Right lobe of liver (tissue), 6 donors: ENCODE results near the gene ANKRD13B. TPM values are rescaled to one million over a fixed set of nuclear protein-coding genes. Genes with fewer than 3 reads are reported as not detected.
A peak's percentile ranks its signal among the peaks of the same experiment; 100 is the strongest.

Experiments used
- ATAC-seq, 4 donors: fragments of 200-7000 bp; cut with Tn5 transposase; one replicate each; pipeline ENCODE4 v1.9.1; 2020; ENCODE audit warnings: mild to moderate bottlenecking in 4 of 4, moderate library complexity in 4 of 4
- DNase-seq, 3 donors: peaks; one replicate each; pipeline ENCODE4 v3.0.0-alpha.2; 2020
- H3K27ac ChIP-seq, 3 donors: fragments of 200-600 bp; one replicate each; pipeline ENCODE4 v1.8.0; 2022
- H3K27me3 ChIP-seq, 2 donors: fragments of 200-600 bp; one replicate each; pipeline ENCODE4 v1.8.0; 2022
- H3K36me3 ChIP-seq, 4 donors: fragments of 200-600 bp; sonication (generic) in 1 of 4; one replicate each; pipeline versions ENCODE4 v1.5.1 to v1.8.0; 2017 to 2022; ENCODE audit warnings: control low read depth in 1 of 4
- H3K4me1 ChIP-seq, 4 donors: fragments of 200-600 bp; sonication (generic) in 1 of 4; one replicate each; pipeline versions ENCODE4 v1.5.1 to v1.8.0; 2017 to 2022; ENCODE audit warnings: control low read depth in 1 of 4
- H3K4me3 ChIP-seq, 3 donors: fragments of 200-600 bp; one replicate each; pipeline ENCODE4 v1.8.0; 2022
- H3K9me3 ChIP-seq, 4 donors: fragments of 200-600 bp; sonication (generic) in 1 of 4; one replicate each; pipeline versions ENCODE4 v1.5.1 to v1.8.0; 2017 to 2022; ENCODE audit warnings: control low read depth in 1 of 4
- CTCF ChIP-seq, 4 donors: fragments of 200-600 bp in 3 of 4; fragments of 450-650 bp in 1 of 4; IDR thresholded peaks; one replicate each; pipeline versions ENCODE4 v1.5.1 to v1.8.0; 2016 to 2022; ENCODE audit warnings: antibody characterized with exemption in 4 of 4, mild to moderate bottlenecking in 2 of 4
- POLR2A ChIP-seq: fragments of 450-650 bp; IDR thresholded peaks from one replicate; pipeline ENCODE4 v1.6.1; 2017; ENCODE audit warnings: antibody characterized with exemption, mild to moderate bottlenecking
- WGBS: methylation state at CpG from one replicate; pipeline ENCODE4 v1.1.6; 2018; ENCODE audit warnings: low coverage, low lambda C conversion rate; ENCODE audit not compliant: insufficient coverage; ENCODE audit errors: missing lambda C conversion rate; 5-methylcytosine and 5-hydroxymethylcytosine counted together
- intact Hi-C, 2 donors: fragments of 100-400 bp; cut with DNase I; formaldehyde crosslinking; loops; one replicate each; pipeline versions ENCODE4 v1.11.2 to v1.14.1; 2022
- total RNA-seq, 6 experiments: library from RNA; depleted of rRNA in 2 of 6; stranded (reverse); fragments of >200 nt in 2 of 6; fragmentation: NEBNext Ultra II Directional in 3 of 6; extraction: Animal tissue kit (Norgen Biotek cat#: 25700) in 3 of 6; gene quantifications; one replicate each; pipeline versions ENCODE4 v1.1.0 to v1.2.4, GENCODE V29; 2016 to 2023
- donor health status: DM: no; HTN: yes; CAD: no.
- donor health status: DM: no; HTN: no; CAD: no.
- donor health status: DM: no; HTN: no; CAD: no.
- donor health status: DM: no; HTN: yes; CAD: no.
- donor health status: DM: no; HTN: yes; CAD: no.

The ANKRD13B gene
- total RNA-seq, 6 experiments from 2014 or later, result 0.37 to 1.6 (median 0.88) TPM

GRCh38 chr17:29590411-29591145 is 2.4 kb upstream of the ANKRD13B start:
- H3K4me1 ChIP-seq, result peaks cover 0 to 35% (median 16%) of the 10 kb centered on the region in 4 donors
- no peaks in the 10 kb centered on the region for H3K27me3 ChIP-seq
- H3K27ac ChIP-seq, result no peak overlapping the region
- ATAC-seq, result no peak
- TF ChIP-seq POLR2A (no peak), CTCF (IDR thresholded peaks at IDR 0.05) (no peak)
- DNase-seq, result peak in 1 of 3 donors; percentile 46
- WGBS, result 49% methylated on average over 17 of the region's 30 CpGs
- H3K4me3 ChIP-seq, result no peak overlapping the region
- H3K36me3 ChIP-seq, result no peaks in the 10 kb centered on the region
- intact Hi-C loops, result no loop called here
- no peaks in the 10 kb centered on the region for H3K9me3 ChIP-seq

DNA sequence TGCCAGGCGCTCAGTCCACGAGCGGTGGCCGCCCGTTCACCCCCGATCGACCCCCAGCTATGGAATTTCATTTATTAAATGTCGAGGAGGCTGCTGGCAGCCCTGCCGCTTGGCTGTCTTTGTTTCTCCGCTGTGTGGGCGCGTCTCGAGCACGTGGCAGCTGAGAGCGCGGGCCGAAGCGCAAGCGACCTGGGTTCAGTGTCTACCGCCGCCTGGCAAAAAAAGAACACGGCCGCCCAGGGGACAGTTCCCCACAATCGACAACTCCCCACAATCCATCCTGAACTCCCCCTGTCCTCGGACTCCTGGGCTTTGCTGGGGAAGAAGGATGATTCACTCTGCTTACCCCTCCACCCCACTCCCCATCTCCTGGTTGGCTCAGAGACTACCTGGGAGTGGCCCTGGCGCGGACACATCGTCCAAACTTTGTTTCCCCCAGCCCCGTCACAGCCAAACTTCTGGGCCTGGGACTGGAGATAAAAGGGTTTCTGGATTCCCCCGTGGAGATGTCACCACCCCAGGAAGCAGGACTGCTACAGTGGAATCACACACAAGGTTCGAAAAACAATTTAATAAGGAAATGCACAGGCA is 1.7 kb upstream of the ANKRD13B start:
- no peaks in the 10 kb centered on the region for H3K27me3 ChIP-seq
- no peaks in the 10 kb centered on the region for H3K36me3 ChIP-seq
- ATAC-seq (peak in 1 of 4 donors; percentile 2), DNase-seq (peak in 1 of 3 donors; percentile 58)
- WGBS, result 4% methylated on average over 9 of the region's 31 CpGs
- H3K9me3 ChIP-seq, result no peaks in the 10 kb centered on the region
- H3K27ac ChIP-seq, result no peak overlapping the region
- intact Hi-C loops, result no loop called here
- H3K4me1 ChIP-seq, result peaks cover 0 to 35% (median 16%) of the 10 kb centered on the region in 4 donors
- H3K4me3 ChIP-seq, result peak overlapping the region in 2 of 3 donors; percentile 2 to 16
- TF ChIP-seq CTCF (IDR thresholded peaks at IDR 0.05), result no peak
- TF ChIP-seq POLR2A, result no peak

DNA sequence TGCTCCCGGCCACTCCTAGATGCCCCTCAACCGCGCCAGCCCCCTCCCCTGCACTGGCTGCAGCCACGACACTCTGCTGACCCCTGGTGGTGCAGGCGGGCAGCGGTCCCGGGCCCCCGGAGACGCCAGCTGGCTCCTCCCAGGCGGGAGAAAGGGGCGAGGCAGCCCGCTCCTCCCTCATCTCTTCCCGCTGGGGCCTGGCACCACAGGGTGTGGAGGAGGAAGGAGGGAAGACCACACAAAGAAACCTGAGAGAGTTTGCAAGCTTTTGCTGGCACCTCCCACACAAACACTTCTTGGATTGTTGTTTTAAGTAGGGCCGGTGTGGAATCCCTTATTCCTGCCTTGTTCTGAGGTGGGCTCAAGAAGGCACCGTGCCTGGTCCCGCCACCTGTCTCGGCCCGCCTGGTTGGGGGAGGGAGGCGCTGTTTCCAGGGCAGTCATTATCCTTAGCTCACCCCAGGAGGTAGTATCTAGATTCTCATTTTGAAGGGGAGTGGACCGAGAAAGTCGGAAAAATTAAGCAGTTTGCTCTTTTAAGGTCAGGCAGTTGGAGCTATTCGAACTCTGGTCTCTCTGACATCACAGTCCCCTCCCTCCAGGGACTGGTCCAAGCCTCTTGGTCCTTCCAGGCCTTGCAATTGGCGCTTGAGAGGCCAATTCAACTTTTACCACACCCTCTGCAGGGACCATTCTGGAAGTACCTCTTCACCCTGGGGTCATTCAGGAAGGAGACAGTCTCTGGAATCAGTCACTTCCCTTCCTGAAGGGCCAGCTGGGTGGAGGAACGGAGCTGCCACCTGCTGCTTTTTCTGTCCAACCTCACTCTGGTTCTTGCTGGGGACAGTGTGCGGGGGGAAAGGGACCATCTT is 959 bp upstream of the ANKRD13B start:
- Histone ChIP-seq H3K27ac (no peak overlapping the region), H3K9me3 (no peaks in the 10 kb centered on the region), H3K4me3 (peak overlapping the region in 2 of 3 donors; percentile 2 to 16), H3K36me3 (no peaks in the 10 kb centered on the region), H3K4me1 (peaks cover 0 to 35% (median 16%) of the 10 kb centered on the region in 4 donors), H3K27me3 (no peaks in the 10 kb centered on the region)
- peak; percentile 88 to 94 (median 92) for TF ChIP-seq CTCF (IDR thresholded peaks at IDR 0.05)
- no peak for TF ChIP-seq POLR2A
- 9% methylated on average over 19 of the region's 25 CpGs for WGBS
- intact Hi-C loops, result no loop called here
- peak; percentile 70 to 76 (median 74) for ATAC-seq
- peak; percentile 82 to 86 (median 84) for DNase-seq

- H3K27ac ChIP-seq, result no peak overlapping the region
- peak in 1 of 3 donors; percentile 50 for DNase-seq
- peaks cover 0 to 27% (median 13%) of the 10 kb centered on the region in 4 donors for H3K4me1 ChIP-seq
- no peaks in the 10 kb centered on the region for H3K36me3 ChIP-seq
- intact Hi-C loops, result no loop called here
- ATAC-seq, result no peak
- H3K9me3 ChIP-seq, result no peaks in the 10 kb centered on the region
- TF ChIP-seq CTCF (IDR thresholded peaks at IDR 0.05), result peak in 2 of 4 donors; percentile 16 to 19
- no peak for TF ChIP-seq POLR2A
- no peaks in the 10 kb centered on the region for H3K27me3 ChIP-seq
- WGBS, result 13% methylated on average over 12 of the region's 64 CpGs
- H3K4me3 ChIP-seq, result peak overlapping the region; percentile 36 to 55 (median 42)
These were observed 923 bp downstream of the ANKRD13B start for GRCh38 chr17:29593591-29594518.
